WTC11 (cell line): Measurements from ENCODE around the gene ZFP36L1. TPM values are rescaled to one million over a fixed set of nuclear protein-coding genes. Genes with fewer than 3 reads are reported as not detected.

Source experiments
- CREB1 ChIP-seq: sonication (generic); formaldehyde crosslinking; IDR thresholded peaks from 2 replicates; pipeline ENCODE4 v1.8.0; 2023; ENCODE audit warnings: mild to moderate bottlenecking, missing genetic modification reagents
- CREM ChIP-seq: sonication (generic); formaldehyde crosslinking; IDR thresholded peaks from 2 replicates; pipeline ENCODE4 v1.8.1; 2022; ENCODE audit warnings: mild to moderate bottlenecking, missing genetic modification reagents, moderate library complexity
- ESRRA ChIP-seq: sonication (generic); formaldehyde crosslinking; IDR thresholded peaks from 2 replicates; pipeline ENCODE4 v1.8.1; 2022; ENCODE audit warnings: mild to moderate bottlenecking, missing genetic modification reagents, borderline replicate concordance
- FOXJ3 ChIP-seq: sonication (generic); formaldehyde crosslinking; IDR thresholded peaks from 2 replicates; pipeline ENCODE4 v1.9.0; 2021; ENCODE audit warnings: missing genetic modification reagents, mild to moderate bottlenecking, borderline replicate concordance
- JUN ChIP-seq: sonication (generic); formaldehyde crosslinking; IDR thresholded peaks from 2 replicates; pipeline ENCODE4 v1.8.0; 2023; ENCODE audit warnings: mild to moderate bottlenecking, missing genetic modification reagents
- KAT7 ChIP-seq: sonication (generic); formaldehyde crosslinking; IDR thresholded peaks from 2 replicates; pipeline ENCODE4 v1.8.1; 2023; ENCODE audit warnings: missing genetic modification reagents, mild to moderate bottlenecking, borderline replicate concordance
- NFATC4 ChIP-seq: fragments of 250-450 bp; sonication (Bioruptor Pico); IDR thresholded peaks from 2 replicates; pipeline ENCODE4 v1.9.0; 2021; ENCODE audit warnings: mild to moderate bottlenecking
- NFYB ChIP-seq: sonication (generic); formaldehyde crosslinking; conservative IDR thresholded peaks from 2 replicates; pipeline ENCODE4 v1.8.0; 2022; ENCODE audit warnings: low read depth, missing genetic modification reagents
- RELA ChIP-seq: sonication (generic); formaldehyde crosslinking; IDR thresholded peaks from 2 replicates; pipeline ENCODE4 v1.8.1; 2022; ENCODE audit warnings: missing genetic modification reagents, mild to moderate bottlenecking, borderline replicate concordance
- RORB ChIP-seq: fragments of 250-450 bp; sonication (Bioruptor Pico); IDR thresholded peaks from 2 replicates; pipeline ENCODE4 v1.9.0; 2021; ENCODE audit warnings: mild to moderate bottlenecking
- TEAD1 ChIP-seq: sonication (generic); formaldehyde crosslinking; IDR thresholded peaks from 2 replicates; pipeline ENCODE4 v1.8.0; 2022; ENCODE audit warnings: mild to moderate bottlenecking, missing genetic modification reagents
- ZBTB21 ChIP-seq: sonication (generic); formaldehyde crosslinking; IDR thresholded peaks from 2 replicates; pipeline ENCODE4 v1.8.1; 2023; ENCODE audit warnings: mild to moderate bottlenecking, missing genetic modification reagents, borderline replicate concordance
- total RNA-seq: library from RNA; stranded (reverse); gene quantifications from 3 replicates; pipeline ENCODE4 v1.2.3, GENCODE V29; 2021
- TF ChIP-seq, protein P1 (sequence below): fragments of 250-450 bp; sonication (Bioruptor Pico); IDR thresholded peaks from 2 replicates; pipeline ENCODE4 v1.9.0; 2021; ENCODE audit warnings: mild to moderate bottlenecking, borderline replicate concordance
- TF ChIP-seq, protein P2 (sequence below): sonication (generic); formaldehyde crosslinking; IDR thresholded peaks from 2 replicates; pipeline ENCODE4 v1.8.0; 2023; ENCODE audit warnings: mild to moderate bottlenecking, missing genetic modification reagents
- TF ChIP-seq, protein P3 (sequence below): sonication (generic); formaldehyde crosslinking; IDR thresholded peaks from 2 replicates; pipeline ENCODE4 v1.8.0; 2022; ENCODE audit warnings: mild to moderate bottlenecking, missing genetic modification reagents
- TF ChIP-seq, protein P4 (sequence below): sonication (generic); formaldehyde crosslinking; IDR thresholded peaks from 2 replicates; pipeline ENCODE4 v1.8.1; 2022; ENCODE audit warnings: mild to moderate bottlenecking, moderate library complexity, missing genetic modification reagents
- TF ChIP-seq, protein P5 (sequence below): sonication (generic); formaldehyde crosslinking; IDR thresholded peaks from 2 replicates; pipeline ENCODE4 v1.8.0; 2022; ENCODE audit warnings: mild to moderate bottlenecking, missing genetic modification reagents
- TF ChIP-seq, protein P6 (sequence below): sonication (generic); formaldehyde crosslinking; IDR thresholded peaks from 2 replicates; pipeline ENCODE4 v1.8.1; 2022; ENCODE audit warnings: low read depth, missing genetic modification reagents, borderline replicate concordance
- TF ChIP-seq, protein P7 (sequence below): sonication (generic); formaldehyde crosslinking; IDR thresholded peaks from 2 replicates; pipeline ENCODE4 v1.8.0; 2023; ENCODE audit warnings: missing genetic modification reagents, mild to moderate bottlenecking, borderline replicate concordance
- TF ChIP-seq, protein P8 (sequence below): fragments of 250-450 bp; sonication (Bioruptor Pico); IDR thresholded peaks from 2 replicates; pipeline ENCODE4 v1.8.0; 2021; ENCODE audit warnings: mild to moderate bottlenecking

Gene ZFP36L1
- total RNA-seq, 1 experiment from 2014 or later = 132 TPM

DNA sequence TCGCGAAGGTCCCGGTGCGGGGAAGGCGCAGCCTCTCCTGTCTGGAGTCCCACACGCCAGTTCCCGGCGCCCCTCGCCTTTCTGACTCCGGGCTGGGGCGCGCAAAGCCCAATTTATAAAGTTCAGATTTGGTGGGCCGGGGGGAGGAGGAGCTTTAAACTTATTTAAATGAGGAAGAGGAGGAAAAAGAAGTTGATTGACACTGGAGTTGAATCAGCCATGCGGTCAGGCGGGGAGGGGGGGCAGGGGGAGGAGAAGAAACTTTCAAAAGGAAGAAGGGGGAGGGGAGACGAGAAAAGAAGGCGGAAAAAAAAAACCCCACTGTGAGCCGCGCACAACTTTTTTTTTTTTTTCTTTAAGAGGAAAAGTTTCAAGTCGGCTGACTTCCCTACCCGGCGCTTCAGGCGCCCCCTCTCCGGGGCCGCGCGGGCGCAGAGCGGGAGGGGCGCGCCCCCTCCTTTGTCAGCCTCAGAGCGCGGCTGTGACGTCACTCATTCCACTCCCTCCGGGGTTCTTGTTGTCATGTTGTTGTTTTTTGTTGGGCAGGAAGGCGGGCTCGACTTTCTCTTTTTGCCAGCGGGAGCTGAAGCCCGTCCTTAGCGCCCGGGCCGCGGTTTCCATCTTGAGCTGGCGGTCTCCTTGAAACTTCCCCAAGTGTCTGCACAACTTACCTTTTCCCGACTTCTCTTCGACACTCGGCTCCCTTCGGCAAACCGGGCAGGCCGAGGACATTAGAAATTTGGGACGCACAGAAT lies at the start of gene ZFP36L1 (continued):
- TF ChIP-seq CREB1 (CRISPR knock-in tag) (no peak), JUN (CRISPR knock-in tag) (no peak), RELA (CRISPR knock-in tag) (no peak), ZBTB21 (CRISPR knock-in tag) (no peak), KAT7 (CRISPR knock-in tag) (no peak), NFYB (CRISPR knock-in tag) (no peak), TEAD1 (0 out of 2 replicates have a peak, but pooled peaks have one; percentile 41), NFATC4 (CRISPR knock-in tag) (peak; percentile 50; the same call in 1 of the 2 replicates), RORB (peak; percentile 74; the same call in 1 of the 2 replicates), CREM (CRISPR knock-in tag) (peak; percentile 54; the same call in 1 of the 2 replicates), FOXJ3 (no peak), ESRRA (CRISPR knock-in tag) (no peak)
- TF ChIP-seq, protein P1, sequence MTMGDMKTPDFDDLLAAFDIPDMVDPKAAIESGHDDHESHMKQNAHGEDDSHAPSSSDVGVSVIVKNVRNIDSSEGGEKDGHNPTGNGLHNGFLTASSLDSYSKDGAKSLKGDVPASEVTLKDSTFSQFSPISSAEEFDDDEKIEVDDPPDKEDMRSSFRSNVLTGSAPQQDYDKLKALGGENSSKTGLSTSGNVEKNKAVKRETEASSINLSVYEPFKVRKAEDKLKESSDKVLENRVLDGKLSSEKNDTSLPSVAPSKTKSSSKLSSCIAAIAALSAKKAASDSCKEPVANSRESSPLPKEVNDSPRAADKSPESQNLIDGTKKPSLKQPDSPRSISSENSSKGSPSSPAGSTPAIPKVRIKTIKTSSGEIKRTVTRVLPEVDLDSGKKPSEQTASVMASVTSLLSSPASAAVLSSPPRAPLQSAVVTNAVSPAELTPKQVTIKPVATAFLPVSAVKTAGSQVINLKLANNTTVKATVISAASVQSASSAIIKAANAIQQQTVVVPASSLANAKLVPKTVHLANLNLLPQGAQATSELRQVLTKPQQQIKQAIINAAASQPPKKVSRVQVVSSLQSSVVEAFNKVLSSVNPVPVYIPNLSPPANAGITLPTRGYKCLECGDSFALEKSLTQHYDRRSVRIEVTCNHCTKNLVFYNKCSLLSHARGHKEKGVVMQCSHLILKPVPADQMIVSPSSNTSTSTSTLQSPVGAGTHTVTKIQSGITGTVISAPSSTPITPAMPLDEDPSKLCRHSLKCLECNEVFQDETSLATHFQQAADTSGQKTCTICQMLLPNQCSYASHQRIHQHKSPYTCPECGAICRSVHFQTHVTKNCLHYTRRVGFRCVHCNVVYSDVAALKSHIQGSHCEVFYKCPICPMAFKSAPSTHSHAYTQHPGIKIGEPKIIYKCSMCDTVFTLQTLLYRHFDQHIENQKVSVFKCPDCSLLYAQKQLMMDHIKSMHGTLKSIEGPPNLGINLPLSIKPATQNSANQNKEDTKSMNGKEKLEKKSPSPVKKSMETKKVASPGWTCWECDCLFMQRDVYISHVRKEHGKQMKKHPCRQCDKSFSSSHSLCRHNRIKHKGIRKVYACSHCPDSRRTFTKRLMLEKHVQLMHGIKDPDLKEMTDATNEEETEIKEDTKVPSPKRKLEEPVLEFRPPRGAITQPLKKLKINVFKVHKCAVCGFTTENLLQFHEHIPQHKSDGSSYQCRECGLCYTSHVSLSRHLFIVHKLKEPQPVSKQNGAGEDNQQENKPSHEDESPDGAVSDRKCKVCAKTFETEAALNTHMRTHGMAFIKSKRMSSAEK (CRISPR knock-in tag) = no peak; the same call in 1 of the 2 replicates
- TF ChIP-seq, protein P2, sequence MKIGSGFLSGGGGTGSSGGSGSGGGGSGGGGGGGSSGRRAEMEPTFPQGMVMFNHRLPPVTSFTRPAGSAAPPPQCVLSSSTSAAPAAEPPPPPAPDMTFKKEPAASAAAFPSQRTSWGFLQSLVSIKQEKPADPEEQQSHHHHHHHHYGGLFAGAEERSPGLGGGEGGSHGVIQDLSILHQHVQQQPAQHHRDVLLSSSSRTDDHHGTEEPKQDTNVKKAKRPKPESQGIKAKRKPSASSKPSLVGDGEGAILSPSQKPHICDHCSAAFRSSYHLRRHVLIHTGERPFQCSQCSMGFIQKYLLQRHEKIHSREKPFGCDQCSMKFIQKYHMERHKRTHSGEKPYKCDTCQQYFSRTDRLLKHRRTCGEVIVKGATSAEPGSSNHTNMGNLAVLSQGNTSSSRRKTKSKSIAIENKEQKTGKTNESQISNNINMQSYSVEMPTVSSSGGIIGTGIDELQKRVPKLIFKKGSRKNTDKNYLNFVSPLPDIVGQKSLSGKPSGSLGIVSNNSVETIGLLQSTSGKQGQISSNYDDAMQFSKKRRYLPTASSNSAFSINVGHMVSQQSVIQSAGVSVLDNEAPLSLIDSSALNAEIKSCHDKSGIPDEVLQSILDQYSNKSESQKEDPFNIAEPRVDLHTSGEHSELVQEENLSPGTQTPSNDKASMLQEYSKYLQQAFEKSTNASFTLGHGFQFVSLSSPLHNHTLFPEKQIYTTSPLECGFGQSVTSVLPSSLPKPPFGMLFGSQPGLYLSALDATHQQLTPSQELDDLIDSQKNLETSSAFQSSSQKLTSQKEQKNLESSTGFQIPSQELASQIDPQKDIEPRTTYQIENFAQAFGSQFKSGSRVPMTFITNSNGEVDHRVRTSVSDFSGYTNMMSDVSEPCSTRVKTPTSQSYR (CRISPR knock-in tag) = no peak
- TF ChIP-seq, protein P3, sequence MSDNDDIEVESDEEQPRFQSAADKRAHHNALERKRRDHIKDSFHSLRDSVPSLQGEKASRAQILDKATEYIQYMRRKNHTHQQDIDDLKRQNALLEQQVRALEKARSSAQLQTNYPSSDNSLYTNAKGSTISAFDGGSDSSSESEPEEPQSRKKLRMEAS (CRISPR knock-in tag) = 0 out of 2 replicates have a peak, but pooled peaks have one; percentile 33
- TF ChIP-seq, protein P4, sequence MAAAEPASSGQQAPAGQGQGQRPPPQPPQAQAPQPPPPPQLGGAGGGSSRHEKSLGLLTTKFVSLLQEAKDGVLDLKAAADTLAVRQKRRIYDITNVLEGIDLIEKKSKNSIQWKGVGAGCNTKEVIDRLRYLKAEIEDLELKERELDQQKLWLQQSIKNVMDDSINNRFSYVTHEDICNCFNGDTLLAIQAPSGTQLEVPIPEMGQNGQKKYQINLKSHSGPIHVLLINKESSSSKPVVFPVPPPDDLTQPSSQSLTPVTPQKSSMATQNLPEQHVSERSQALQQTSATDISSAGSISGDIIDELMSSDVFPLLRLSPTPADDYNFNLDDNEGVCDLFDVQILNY = peak; percentile 30; the same call in 1 of the 2 replicates
- TF ChIP-seq, protein P5, sequence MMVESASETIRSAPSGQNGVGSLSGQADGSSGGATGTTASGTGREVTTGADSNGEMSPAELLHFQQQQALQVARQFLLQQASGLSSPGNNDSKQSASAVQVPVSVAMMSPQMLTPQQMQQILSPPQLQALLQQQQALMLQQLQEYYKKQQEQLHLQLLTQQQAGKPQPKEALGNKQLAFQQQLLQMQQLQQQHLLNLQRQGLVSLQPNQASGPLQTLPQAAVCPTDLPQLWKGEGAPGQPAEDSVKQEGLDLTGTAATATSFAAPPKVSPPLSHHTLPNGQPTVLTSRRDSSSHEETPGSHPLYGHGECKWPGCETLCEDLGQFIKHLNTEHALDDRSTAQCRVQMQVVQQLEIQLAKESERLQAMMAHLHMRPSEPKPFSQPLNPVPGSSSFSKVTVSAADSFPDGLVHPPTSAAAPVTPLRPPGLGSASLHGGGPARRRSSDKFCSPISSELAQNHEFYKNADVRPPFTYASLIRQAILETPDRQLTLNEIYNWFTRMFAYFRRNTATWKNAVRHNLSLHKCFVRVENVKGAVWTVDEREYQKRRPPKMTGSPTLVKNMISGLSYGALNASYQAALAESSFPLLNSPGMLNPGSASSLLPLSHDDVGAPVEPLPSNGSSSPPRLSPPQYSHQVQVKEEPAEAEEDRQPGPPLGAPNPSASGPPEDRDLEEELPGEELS (CRISPR knock-in tag) = peak; percentile 95; the same call in 1 of the 2 replicates
- TF ChIP-seq, protein P6, sequence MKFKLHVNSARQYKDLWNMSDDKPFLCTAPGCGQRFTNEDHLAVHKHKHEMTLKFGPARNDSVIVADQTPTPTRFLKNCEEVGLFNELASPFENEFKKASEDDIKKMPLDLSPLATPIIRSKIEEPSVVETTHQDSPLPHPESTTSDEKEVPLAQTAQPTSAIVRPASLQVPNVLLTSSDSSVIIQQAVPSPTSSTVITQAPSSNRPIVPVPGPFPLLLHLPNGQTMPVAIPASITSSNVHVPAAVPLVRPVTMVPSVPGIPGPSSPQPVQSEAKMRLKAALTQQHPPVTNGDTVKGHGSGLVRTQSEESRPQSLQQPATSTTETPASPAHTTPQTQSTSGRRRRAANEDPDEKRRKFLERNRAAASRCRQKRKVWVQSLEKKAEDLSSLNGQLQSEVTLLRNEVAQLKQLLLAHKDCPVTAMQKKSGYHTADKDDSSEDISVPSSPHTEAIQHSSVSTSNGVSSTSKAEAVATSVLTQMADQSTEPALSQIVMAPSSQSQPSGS (CRISPR knock-in tag) = no peak
- TF ChIP-seq, protein P7, sequence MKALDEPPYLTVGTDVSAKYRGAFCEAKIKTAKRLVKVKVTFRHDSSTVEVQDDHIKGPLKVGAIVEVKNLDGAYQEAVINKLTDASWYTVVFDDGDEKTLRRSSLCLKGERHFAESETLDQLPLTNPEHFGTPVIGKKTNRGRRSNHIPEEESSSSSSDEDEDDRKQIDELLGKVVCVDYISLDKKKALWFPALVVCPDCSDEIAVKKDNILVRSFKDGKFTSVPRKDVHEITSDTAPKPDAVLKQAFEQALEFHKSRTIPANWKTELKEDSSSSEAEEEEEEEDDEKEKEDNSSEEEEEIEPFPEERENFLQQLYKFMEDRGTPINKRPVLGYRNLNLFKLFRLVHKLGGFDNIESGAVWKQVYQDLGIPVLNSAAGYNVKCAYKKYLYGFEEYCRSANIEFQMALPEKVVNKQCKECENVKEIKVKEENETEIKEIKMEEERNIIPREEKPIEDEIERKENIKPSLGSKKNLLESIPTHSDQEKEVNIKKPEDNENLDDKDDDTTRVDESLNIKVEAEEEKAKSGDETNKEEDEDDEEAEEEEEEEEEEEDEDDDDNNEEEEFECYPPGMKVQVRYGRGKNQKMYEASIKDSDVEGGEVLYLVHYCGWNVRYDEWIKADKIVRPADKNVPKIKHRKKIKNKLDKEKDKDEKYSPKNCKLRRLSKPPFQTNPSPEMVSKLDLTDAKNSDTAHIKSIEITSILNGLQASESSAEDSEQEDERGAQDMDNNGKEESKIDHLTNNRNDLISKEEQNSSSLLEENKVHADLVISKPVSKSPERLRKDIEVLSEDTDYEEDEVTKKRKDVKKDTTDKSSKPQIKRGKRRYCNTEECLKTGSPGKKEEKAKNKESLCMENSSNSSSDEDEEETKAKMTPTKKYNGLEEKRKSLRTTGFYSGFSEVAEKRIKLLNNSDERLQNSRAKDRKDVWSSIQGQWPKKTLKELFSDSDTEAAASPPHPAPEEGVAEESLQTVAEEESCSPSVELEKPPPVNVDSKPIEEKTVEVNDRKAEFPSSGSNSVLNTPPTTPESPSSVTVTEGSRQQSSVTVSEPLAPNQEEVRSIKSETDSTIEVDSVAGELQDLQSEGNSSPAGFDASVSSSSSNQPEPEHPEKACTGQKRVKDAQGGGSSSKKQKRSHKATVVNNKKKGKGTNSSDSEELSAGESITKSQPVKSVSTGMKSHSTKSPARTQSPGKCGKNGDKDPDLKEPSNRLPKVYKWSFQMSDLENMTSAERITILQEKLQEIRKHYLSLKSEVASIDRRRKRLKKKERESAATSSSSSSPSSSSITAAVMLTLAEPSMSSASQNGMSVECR (CRISPR knock-in tag) = no peak; the same call in none of the 2 replicates
- TF ChIP-seq, protein P8, sequence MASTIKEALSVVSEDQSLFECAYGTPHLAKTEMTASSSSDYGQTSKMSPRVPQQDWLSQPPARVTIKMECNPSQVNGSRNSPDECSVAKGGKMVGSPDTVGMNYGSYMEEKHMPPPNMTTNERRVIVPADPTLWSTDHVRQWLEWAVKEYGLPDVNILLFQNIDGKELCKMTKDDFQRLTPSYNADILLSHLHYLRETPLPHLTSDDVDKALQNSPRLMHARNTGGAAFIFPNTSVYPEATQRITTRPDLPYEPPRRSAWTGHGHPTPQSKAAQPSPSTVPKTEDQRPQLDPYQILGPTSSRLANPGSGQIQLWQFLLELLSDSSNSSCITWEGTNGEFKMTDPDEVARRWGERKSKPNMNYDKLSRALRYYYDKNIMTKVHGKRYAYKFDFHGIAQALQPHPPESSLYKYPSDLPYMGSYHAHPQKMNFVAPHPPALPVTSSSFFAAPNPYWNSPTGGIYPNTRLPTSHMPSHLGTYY (CRISPR knock-in tag) = no peak
